Measurements from ENCODE around the gene ARF1.

ARF1 gene

DNA sequence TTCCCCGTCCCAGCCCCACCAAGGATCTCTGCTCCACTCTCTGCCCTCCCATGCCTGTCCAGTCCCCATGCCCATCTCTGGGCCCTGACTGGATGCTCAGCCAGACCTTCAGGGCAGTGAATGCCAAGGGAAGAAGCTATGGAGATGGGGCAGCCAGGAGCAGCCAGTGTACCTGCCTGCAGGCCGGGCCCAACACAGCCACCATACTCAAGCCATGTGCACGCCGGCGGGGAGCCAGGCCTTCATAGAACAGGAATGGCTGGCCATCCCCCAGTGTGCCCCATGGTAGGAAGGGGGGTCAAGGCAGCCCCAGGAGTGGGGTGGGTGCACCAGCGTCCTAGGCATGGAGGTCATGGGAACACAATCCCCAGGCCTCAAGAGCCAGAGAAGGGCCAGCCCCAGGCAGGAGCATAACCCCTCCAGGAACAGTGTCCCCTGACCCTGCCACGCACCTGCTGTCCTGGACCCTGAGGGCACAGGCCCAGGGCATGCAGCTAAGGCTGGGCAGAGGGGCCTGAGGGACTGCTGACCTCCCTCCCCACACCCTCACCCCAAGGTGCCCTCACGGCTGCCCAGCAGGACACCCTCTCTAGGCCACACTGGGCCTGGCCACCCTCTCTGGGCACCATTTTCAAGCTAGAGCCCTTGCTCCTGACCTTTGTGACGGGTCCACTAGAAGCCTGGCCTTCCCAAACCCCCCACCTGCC is 20.3 kb upstream of the ARF1 start:
- Mint-ChIP-seq H3K27ac (no peak overlapping the region), H3K4me3 (no peak overlapping the region), H3K4me1 (ENCODE audit: low read depth) (peaks cover 2% of the 10 kb centered on the region), H3K27me3 (ENCODE audit: low read depth) (peaks cover 36% of the 10 kb centered on the region), H3K9me3 (no peaks in the 10 kb centered on the region), H3K36me3 (ENCODE audit: low read depth) (no peaks in the 10 kb centered on the region)

DNA sequence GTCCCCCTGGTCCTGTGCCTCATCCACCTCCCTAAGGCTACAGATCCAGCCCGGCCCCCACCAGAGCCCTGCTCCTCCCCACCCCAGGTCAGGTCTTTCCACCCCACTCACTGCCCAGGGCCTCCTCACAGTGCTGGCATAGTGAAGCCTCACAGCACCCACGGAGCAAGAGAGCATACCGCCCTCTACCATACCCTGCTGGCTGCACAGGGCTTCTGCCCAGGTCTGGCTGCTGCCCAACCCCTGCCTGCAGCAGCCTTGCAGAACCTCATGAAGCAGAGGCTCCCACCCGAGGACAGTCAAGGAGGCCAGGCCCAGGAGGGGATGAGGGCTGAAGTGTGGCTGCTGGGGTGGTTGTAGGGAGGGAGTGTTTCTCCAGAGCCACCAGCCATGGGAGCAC is 19.7 kb upstream of the ARF1 start:
- H3K27me3 Mint-ChIP-seq (ENCODE audit: low read depth): peaks cover 30% of the 10 kb centered on the region
- no peaks in the 10 kb centered on the region for H3K36me3 Mint-ChIP-seq (ENCODE audit: low read depth)
- no peaks in the 10 kb centered on the region for H3K9me3 Mint-ChIP-seq
- H3K4me3 Mint-ChIP-seq: no peak overlapping the region
- H3K27ac Mint-ChIP-seq: no peak overlapping the region
- peaks cover 2% of the 10 kb centered on the region for H3K4me1 Mint-ChIP-seq (ENCODE audit: low read depth)

DNA sequence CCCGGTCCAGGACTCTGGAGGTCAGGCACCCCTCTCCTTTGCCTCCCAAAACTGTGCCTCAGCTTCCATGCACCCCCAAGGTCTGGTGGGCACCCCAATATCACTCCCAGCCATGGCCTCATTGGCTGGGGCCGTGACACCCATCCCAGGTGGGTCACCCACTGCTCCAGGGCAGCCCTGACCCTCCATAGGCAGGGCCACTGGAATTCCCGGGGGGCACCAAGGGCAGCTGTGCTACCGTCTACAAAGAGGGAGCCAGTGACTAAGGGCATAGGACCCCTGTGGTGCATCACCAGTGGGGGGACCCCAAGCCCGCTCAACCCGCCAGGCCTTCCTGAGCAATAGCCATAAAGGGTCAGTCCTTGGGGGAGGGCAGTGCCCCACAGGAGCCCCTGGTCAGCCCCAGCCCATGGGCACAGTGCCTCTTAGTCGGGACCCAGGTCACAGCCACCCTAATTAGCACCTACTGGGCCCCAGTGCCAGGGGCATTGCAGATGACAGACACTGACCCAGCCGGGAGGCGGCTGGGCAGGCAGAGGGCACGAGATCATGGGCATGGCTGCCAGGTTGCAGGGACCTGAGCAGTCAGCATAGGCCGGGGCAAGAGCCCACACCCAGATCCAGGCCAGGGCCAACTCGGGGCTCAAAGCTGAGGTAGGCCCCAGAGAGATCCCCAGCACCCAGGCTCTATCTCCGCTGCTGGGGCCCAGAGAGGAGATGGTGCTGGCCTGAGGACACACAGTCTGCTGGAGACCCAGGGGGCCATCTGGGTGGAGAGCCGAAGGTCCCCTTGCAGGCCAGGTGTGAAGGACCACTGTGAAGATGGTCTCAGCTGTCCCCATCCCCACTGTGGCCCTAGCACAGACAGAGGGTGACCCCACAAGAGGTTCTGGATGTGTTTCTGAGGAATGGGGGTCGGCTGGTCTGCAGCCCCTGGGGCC is 19.0 kb upstream of the ARF1 start:
- no peaks in the 10 kb centered on the region for H3K9me3 Mint-ChIP-seq
- no peak overlapping the region for H3K27ac Mint-ChIP-seq
- peaks cover 2% of the 10 kb centered on the region for H3K4me1 Mint-ChIP-seq (ENCODE audit: low read depth)
- peaks cover 23% of the 10 kb centered on the region for H3K27me3 Mint-ChIP-seq (ENCODE audit: low read depth)
- no peak overlapping the region for H3K4me3 Mint-ChIP-seq
- no peaks in the 10 kb centered on the region for H3K36me3 Mint-ChIP-seq (ENCODE audit: low read depth)

DNA sequence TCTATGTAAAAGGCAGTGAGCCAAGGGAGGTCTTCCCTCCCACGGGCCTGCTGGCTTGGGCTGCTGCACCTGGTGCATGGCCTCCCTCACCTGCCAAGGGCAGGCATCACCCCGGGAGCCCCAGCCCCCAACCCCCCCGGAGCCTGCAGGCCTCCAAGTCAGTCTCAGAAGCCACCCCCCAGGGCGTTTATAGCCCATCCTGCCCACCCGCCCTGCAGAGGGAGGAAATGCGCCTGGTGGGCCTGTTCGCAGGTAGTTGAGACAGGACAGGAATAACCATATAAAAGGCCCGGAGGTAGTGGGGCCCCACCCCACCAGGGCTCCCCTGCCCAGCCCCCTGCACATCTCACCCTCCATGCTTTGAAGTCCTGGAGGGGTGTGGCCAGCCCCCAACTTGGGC is 18.2 kb upstream of the ARF1 start:
- peaks cover 2% of the 10 kb centered on the region for H3K4me1 Mint-ChIP-seq (ENCODE audit: low read depth)
- no peaks in the 10 kb centered on the region for H3K36me3 Mint-ChIP-seq (ENCODE audit: low read depth)
- H3K27ac Mint-ChIP-seq: no peak overlapping the region
- H3K9me3 Mint-ChIP-seq: no peaks in the 10 kb centered on the region
- peaks cover 19% of the 10 kb centered on the region for H3K27me3 Mint-ChIP-seq (ENCODE audit: low read depth)
- no peak overlapping the region for H3K4me3 Mint-ChIP-seq

DNA sequence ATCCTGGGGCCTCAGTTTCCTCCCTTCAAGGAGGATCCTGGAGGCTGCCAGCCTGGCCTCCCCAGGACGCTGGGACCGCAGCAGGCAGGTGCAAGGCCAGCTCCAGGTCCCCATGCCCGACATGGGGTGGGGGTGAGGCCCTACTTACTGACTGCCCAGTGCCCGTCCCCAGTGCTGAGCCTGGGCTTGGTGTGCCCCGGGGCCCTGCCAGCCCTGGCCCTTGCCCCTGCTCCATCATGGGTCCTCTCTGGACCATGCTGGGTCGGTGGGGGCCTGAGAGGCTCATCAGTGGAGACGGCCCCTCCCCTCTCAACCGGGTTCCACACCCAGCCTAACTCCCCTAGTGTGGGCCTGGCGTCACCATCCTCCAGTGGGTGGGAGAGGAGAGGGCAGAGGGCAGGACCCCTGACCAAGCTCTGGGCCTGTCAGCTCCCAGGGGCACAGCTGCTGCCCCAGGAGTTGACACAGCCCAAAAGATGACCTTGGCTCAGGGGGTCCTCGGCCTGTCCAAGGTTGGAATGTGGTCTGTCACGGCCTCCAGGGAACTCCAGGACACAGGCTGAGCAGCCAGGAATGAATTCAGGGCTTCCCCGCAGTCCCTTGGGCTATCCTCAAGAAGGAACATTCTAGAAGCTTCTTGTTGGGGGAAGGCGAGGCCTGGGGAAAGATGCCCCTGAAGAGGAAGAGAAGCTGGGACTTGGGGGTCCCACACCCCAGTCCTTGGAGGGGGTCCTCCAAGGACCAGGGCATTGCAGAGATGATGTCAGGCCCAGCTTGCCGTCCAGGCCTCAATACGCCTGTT is 17.6 kb upstream of the ARF1 start:
- no peak overlapping the region for H3K27ac Mint-ChIP-seq
- H3K9me3 Mint-ChIP-seq: no peaks in the 10 kb centered on the region
- H3K27me3 Mint-ChIP-seq (ENCODE audit: low read depth): peaks cover 15% of the 10 kb centered on the region
- H3K4me3 Mint-ChIP-seq: no peak overlapping the region
- peaks cover 2% of the 10 kb centered on the region for H3K4me1 Mint-ChIP-seq (ENCODE audit: low read depth)
- H3K36me3 Mint-ChIP-seq (ENCODE audit: low read depth): no peaks in the 10 kb centered on the region

DNA sequence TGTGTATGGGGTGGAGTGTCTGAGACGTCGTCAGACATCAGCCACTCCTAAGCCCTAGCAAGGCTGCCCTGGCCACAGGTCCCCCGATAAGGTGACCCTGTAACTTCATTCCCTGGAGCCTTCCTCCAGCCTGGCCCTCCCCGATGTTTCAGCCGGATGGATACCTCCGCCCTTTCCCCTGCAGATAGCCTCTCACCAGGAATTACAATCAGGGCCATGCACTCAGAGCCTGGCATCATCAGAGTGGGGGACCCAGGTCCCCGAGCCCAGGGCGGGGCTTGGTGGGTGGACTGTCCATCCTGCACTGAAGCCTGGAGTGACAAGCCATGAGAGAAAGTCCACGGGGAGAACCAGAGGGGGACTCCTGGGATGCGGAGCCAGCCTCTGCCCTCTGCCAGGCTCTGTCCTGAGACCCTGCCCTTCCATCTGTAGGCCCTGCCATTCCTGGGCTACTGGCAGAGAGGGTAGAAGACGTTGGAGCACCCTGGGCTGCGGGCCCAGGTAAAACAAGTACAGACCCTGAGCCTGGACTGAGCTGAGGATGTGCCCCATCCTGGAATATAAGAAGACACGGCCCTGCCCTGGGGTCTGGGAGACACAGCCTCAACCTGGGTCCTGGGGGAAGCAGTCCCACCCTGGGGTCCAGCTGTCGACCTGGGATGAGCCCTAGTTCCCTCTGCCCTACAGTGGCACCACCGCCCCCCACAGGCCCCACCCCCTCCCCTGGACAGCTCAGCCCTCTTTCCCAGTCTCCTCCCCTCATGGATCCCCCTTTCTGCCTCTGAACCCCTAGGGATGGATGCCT is 16.8 kb upstream of the ARF1 start:
- Mint-ChIP-seq H3K4me3 (no peak overlapping the region), H3K27me3 (ENCODE audit: low read depth) (peaks cover 12% of the 10 kb centered on the region), H3K27ac (no peak overlapping the region), H3K4me1 (ENCODE audit: low read depth) (peaks cover 2% of the 10 kb centered on the region), H3K36me3 (ENCODE audit: low read depth) (no peaks in the 10 kb centered on the region), H3K9me3 (no peaks in the 10 kb centered on the region)

DNA sequence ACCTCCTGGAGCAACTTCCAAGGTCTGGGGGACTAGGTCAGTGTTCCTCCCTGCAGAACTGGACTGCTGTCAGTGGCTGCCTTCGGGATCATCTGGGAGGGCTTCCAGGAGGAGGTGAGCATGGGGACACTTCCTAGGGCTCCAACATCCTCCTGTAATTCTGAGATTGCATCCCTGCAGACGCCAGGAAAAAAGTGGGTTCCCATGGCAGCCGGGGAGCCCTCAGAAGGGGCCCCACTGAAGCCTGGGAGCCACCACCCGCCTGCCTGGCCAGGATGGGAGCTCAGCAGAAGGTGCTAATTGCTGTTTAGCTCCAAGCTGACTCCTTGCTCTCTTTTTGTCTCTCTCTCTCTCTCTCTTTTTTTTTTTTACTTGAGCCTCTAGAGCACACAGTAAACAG is 16.1 kb upstream of the ARF1 start:
- H3K27me3 Mint-ChIP-seq (ENCODE audit: low read depth): peaks cover 6% of the 10 kb centered on the region
- no peaks in the 10 kb centered on the region for H3K9me3 Mint-ChIP-seq
- H3K4me1 Mint-ChIP-seq (ENCODE audit: low read depth): no peaks in the 10 kb centered on the region
- no peak overlapping the region for H3K4me3 Mint-ChIP-seq
- H3K27ac Mint-ChIP-seq: no peak overlapping the region
- H3K36me3 Mint-ChIP-seq (ENCODE audit: low read depth): no peaks in the 10 kb centered on the region

DNA sequence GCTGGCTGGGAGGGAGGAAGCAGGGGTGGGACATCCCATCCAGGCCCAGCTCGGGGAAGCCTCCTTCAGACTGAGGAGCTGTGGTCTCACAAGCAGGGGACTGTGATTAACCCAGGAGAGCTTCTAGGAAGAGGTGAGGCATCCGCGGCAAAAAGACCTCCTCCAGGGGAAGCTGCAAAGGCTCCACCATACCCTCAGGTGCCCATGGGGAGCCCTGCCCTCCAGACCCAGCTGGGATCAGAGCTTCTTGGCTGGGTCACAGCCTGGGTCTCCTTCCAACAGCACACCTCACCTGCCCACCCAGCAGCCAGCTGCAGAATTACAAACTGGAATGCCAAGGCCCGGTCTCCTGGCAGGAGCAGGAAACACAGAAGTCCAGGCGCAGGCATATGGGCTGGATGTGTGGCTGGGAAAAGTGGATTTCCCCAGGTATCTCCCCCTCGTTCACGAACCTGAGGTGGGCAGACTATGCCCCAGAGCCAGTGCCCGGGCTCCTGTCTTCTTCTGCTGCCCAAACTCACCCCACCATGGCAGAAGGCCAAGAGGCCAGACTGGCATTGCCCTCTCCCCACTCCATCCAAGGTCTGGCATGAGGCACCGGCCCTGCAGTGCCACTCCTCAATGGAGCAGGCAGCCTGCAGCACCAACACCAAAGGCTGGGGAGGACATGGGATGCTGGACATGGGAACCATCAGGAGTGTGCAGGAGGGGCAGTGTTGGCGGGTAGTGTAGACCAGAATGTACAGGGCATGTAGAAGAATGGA is 15.4 kb upstream of the ARF1 start:
- Mint-ChIP-seq H3K36me3 (ENCODE audit: low read depth) (no peaks in the 10 kb centered on the region), H3K4me3 (no peak overlapping the region), H3K4me1 (ENCODE audit: low read depth) (no peaks in the 10 kb centered on the region), H3K27ac (no peak overlapping the region), H3K27me3 (ENCODE audit: low read depth) (peaks cover 5% of the 10 kb centered on the region), H3K9me3 (no peaks in the 10 kb centered on the region)

DNA sequence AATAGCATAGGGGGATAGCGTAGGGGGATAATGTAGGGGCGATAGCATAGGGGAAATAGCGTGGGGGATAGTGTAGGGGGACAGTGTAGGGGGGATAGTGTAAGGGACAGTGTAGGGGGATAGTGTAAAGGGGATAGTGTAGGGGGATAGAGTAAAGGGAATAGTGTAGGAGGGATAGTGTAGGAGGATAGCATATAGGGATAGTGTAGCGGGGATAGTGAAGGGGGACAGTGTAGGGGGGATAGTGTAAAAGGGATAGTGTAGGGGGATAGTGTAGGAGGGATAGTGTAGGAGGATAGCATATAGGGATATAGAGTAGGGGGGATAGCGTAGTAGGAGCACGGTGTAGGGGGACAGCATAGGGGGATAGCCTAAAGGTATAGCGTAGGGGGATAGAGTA is 14.1 kb upstream of the ARF1 start:
- no peak overlapping the region for H3K27ac Mint-ChIP-seq
- H3K27me3 Mint-ChIP-seq (ENCODE audit: low read depth): peaks cover 5% of the 10 kb centered on the region
- no peaks in the 10 kb centered on the region for H3K9me3 Mint-ChIP-seq
- H3K36me3 Mint-ChIP-seq (ENCODE audit: low read depth): no peaks in the 10 kb centered on the region
- H3K4me1 Mint-ChIP-seq (ENCODE audit: low read depth): no peaks in the 10 kb centered on the region
- H3K4me3 Mint-ChIP-seq: no peak overlapping the region

DNA sequence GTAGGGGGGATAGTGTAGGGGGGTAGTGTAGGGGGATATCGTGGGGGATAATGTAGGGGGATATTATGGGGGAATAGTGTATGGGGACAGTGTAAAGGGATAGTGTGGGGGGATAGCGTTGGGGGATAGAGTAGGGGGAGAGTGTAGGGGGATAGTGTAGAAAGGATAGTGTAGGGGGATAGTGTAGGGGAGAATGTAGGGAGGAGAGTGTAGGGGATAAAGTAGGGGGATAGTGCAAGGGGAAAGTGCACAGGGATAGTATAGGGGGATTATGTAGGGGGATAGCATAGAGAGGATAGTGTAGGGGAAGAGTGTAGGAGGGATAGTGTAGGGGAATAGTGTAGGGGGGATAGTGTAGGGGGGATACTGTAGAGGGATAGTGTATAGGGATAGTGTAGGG is 12.3 kb upstream of the ARF1 start:
- no peak overlapping the region for H3K27ac Mint-ChIP-seq
- H3K9me3 Mint-ChIP-seq: no peaks in the 10 kb centered on the region
- no peaks in the 10 kb centered on the region for H3K36me3 Mint-ChIP-seq (ENCODE audit: low read depth)
- no peak overlapping the region for H3K4me3 Mint-ChIP-seq
- peaks cover 5% of the 10 kb centered on the region for H3K27me3 Mint-ChIP-seq (ENCODE audit: low read depth)
- H3K4me1 Mint-ChIP-seq (ENCODE audit: low read depth): no peaks in the 10 kb centered on the region

DNA sequence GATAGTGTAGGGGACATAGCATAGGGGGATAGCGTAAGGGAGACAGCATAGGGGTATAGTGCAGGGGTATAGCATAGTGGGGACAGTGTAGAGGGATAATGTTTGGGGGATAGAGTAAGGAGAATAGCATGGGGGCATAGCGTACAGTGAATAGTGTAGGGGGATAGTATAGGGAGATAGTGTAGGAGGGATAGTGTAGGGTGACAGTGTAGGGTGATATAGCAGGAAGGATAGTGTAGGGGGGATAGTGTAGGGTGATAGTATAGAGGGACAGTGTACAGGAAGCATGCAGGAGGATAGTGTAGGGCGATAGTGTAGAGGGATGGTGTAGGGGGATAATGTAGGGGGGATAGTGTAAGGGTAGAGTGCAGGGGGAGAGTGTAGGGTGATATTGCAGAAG is 11.7 kb upstream of the ARF1 start:
- Mint-ChIP-seq H3K27me3 (ENCODE audit: low read depth) (peaks cover 5% of the 10 kb centered on the region), H3K4me3 (no peak overlapping the region), H3K36me3 (ENCODE audit: low read depth) (no peaks in the 10 kb centered on the region), H3K4me1 (ENCODE audit: low read depth) (no peaks in the 10 kb centered on the region), H3K9me3 (no peaks in the 10 kb centered on the region), H3K27ac (no peak overlapping the region)

DNA sequence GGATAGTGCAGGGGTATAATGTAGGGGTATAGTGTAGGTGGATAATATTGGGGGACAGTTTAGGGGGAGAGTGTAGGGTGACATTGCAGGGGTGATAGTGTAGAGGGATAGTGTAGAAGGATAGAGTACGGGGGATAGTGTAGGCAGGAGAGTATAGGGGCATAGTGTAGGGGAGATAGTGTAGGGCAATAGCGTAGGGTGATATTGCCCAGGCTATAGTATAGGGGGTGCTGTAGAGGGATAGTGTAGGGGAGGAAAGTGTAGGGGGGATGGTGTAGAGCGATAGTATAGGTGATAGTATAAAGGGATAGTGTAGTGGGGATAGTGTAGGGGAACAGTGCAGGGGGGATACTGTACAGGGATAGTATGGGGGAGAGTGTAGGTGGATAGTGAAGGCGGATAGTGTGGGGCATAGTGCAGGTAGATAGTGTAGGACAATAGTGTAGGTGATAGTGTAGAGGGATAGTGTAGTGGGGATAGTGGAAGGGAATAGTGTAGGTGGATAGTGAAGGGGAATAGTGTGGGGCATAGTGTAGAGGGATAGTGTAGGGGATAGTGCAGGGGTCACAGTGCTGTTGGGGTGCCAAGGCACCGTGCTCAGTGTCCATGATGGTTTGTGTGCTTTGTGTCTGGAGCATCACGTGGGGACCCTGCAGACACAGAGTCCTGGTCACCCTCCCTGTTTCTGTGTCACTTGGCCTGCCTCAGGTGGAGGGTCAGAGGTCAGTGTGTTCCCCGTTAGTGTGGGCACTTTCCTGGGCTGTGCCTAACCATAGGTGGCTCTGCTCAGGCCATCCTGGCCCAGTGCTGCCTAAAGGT is 10.5 kb upstream of the ARF1 start:
- Mint-ChIP-seq H3K36me3 (ENCODE audit: low read depth) (no peaks in the 10 kb centered on the region), H3K27me3 (ENCODE audit: low read depth) (no peaks in the 10 kb centered on the region), H3K27ac (no peak overlapping the region), H3K4me1 (ENCODE audit: low read depth) (no peaks in the 10 kb centered on the region), H3K4me3 (no peak overlapping the region), H3K9me3 (no peaks in the 10 kb centered on the region)

DNA sequence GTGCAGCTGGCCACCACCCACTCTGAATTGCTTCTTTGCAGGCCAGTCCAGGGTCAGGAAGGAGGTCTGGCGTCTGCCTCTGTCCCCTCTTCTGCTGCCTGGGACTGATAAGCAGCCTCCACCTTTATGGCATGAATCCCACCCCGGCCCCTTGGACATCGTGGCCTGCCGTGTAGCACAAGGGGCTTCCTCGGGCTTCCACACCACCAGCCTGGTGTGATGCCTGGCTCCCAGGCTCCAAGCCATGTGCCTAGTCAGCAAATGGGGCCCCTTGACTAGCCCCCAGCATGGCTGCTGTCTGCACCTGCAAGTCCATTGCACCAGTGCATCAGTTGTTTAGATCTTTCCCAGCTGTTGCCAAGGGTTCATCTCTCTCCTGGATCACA is 9.9 kb upstream of the ARF1 start:
- H3K27ac Mint-ChIP-seq: no peak overlapping the region
- H3K27me3 Mint-ChIP-seq (ENCODE audit: low read depth): no peaks in the 10 kb centered on the region
- H3K9me3 Mint-ChIP-seq: no peaks in the 10 kb centered on the region
- no peak overlapping the region for H3K4me3 Mint-ChIP-seq
- H3K36me3 Mint-ChIP-seq (ENCODE audit: low read depth): no peaks in the 10 kb centered on the region
- no peaks in the 10 kb centered on the region for H3K4me1 Mint-ChIP-seq (ENCODE audit: low read depth)
